Measurements from ENCODE around the gene GALNT12.
A peak's percentile ranks its signal among the peaks of the same experiment; 100 is the strongest.

The GALNT12 gene

DNA sequence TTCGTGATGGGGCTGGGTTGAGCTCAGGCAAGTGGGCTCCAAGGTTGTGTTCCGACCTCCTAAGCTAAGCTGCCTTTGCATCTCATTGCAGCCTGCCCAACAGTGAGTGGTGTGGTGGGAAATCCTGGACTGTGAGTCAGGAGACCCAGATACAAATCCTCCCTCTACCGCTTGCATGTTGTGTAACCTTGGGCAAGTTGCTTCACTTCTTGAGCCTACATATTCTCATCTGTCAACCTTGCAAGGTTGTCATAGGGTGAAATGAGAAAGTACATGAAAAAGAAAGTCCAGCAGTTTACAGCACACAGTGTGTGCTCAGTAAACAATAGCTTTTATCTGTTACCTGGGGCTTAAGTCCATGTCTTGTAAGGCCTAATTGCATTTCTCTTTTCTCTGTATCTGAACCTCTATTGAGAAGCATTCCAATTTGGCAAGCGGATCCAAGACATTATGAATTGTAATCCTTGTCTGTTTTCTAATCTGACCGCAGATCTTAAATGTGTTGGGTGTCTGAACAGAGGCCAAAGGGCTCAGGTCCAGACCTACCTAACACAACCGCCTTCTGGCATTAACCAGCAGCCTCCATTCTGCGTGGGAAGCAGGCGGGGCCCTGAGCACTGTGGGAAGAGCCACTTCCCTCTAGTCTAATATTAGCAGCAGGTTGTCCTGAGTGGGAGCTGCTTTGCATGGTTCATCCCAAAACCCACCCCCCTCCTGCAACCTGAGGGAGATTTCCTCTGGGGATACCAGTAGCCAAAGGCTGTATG lies 1.8 kb upstream of the GALNT12 start:
- no peak for DNase-seq

- DNase-seq = no peak
These were observed 955 bp upstream of the GALNT12 start for GRCh38 chr9:98806394-98807035.

DNA sequence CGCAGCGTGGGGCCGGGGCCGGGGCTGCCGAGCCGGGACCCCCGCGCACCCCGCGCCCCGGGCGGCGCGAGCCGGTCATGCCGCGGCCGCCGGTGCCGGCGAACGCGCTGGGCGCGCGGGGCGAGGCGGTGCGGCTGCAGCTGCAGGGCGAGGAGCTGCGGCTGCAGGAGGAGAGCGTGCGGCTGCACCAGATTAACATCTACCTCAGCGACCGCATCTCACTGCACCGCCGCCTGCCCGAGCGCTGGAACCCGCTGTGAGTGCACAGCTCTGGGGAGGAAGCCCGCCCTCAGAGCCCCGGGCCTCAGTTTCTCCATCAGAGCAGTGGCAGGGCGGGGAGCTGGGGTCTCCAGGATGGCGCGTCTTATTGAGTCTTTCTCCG lies 335 bp downstream of the GALNT12 start:
- DNase-seq = peak; percentile 43

DNA sequence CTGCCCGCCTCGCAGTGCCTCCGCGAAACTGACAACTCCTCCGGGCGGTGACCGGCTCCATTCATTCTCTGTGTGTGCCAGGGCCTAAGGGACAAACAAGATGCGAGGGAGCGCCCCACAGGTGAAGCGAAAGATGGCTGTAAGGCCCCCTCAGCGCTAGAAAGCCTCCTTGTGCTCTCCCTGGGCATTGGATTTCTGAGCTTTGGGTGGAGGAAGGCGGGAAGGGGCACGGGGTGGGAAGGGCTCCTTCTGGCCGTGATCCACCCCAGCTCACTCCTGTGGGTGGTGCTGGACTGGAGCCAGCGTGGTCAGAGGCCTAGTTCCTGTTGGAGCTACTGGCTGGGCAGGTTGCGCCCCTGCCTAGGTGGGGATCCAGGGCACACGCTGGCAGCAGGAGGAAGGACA lies 943 bp downstream of the GALNT12 start:
- DNase-seq = no peak

DNA sequence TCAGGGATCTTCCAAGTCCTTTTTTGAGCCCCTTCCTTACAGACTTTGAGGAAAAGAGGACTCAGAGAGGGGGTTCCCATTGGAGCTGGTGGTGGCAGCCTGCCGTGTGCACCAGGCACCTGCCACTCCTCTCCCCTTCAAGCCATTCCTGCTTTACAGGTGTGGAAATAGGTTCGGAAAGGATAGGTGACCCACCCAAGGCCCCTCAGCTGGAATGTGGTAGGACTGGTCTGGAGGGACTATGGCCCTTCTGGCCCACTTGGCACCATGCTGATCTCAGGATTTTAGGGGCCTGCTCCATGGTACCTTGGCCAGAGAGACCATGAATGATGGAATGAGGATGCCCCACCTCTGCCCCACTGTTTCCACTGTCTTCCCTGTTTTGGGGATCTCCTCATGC lies 1.4 kb downstream of the GALNT12 start:
- no peak for DNase-seq

- no peak for DNase-seq
These were observed 2.0 kb downstream of the GALNT12 start for GRCh38 chr9:98809311-98810101.

DNA sequence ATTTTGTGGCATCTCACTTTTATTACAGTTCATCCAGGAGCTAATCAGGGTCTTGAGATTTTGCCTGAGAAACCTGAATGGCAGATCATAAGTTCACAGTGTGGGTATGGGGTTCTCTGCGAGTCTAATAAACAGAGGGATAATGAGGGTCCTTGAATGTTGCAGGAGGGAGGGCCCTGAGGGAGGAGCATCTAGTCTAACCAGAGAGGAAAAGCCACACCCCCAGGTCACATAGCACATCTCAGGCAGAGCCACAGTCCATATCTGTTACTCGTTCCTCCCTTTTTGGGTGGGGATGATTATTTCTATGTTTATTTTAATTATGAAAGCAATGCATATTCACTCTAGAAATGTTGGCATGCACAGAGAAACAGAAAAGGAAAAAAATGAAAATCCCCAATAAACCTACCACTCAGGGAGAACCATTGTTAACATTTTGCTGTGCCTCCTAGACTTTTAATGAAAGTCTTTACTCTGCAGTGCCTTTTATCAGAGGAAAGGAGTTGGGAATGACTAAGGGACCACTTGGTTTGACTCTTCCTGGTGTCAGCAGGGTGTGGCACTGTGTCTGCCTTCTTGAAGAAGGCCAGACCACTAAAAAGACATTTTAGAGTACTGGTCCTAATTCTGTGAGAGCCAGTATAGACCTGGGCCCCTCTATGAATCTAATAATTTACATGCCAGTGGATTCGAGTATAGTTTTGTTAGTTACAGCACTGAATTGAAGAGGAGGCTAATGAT lies 2.8 kb downstream of the GALNT12 start:
- DNase-seq = no peak

- no peak for DNase-seq
These were observed 3.7 kb downstream of the GALNT12 start for GRCh38 chr9:98811051-98811650.

- DNase-seq = no peak
These were observed 8.0 kb downstream of the GALNT12 start for GRCh38 chr9:98815391-98815951.

GRCh38 chr9:98818764-98819163 lies 11.3 kb downstream of the GALNT12 start:
- DNase-seq = no peak

DNA sequence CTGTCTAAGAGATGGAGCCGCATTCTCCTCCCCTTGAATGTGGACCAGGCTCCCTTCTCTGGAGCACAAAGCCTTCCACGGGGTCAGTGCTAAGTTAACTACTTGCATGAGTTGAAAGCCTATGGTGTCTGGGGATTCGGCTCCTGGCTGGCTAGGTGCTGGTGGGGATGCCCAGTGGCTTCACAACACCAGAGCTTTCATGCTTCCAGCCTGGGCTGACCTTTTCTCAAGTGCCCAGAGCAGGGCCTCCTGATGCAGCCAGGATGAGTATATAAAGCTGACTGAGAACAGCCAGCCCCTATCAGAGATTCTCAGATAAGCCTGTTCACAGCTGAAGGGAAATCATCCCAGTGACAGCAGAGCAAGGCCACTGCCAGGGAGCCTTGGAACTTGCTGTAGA lies 11.8 kb downstream of the GALNT12 start:
- DNase-seq = no peak

GRCh38 chr9:98821831-98822230 lies 14.4 kb downstream of the GALNT12 start:
- no peak for DNase-seq

DNA sequence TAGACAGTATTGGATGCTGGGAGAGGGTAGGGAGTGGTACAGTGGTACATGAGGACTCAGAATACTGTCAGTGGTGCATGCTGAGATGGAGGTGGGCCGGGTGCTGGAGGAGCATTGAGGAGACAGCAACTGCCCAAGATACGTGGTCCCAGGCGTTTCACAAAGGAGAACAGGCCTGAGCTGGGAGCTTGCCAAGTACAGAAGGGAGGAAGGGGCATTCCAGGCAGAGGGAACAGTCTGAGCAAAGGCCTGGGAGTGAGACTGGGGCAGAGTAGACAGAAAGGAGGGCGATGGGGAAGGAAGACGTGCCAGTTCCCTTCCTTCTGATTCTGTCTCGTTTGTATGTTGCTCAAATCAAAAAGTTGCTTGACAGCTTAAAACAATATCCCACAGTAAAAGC lies 15.2 kb downstream of the GALNT12 start:
- DNase-seq = no peak

DNA sequence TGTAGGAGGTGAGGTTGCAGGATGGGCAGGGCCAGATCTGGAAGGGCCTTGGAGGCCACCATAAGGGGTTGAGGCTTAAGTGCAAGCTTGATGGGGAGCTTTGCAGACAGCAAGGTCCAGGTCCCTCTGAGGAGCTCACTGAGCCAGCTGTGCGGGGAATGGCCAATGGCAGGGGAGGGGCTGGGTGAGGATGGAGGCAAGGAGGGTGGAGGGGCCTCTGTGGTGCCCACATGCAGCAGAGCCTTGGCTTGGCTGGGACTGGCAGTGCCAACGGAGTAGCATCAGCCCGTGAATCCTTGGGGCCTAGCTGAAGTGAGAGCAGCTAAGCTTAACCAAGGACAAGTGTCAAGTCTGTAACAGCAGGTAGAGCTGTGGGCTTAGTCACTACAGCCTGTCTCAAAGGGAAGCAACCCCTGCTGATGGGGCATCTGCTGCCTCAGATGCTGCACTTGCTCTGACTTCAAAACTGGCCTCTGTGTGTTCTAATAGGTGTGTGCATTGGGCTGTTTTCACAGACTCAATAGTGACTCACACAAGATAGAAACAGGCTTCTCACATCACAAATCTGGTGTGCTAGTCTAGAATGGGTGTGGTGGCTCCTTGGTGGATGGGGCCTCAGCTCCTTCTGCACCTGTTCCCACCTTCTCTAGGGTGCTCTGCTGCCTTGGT lies 16.3 kb downstream of the GALNT12 start:
- no peak for DNase-seq

- DNase-seq = no peak
These were observed 17.9 kb downstream of the GALNT12 start for GRCh38 chr9:98825414-98825813.

DNA sequence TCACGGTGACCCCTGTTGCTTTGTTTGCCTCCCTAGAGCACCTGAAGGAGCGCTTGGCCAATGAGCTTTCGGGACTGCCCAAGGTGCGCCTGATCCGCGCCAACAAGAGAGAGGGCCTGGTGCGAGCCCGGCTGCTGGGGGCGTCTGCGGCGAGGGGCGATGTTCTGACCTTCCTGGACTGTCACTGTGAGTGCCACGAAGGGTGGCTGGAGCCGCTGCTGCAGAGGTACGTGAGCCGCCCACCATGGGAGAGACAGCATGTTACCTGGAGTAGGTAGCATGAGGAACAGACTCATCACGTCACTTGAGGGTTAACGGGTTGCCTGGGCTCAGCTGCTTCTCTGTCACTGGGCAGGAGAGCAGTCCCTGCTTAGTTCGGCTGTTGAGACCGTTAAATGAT lies 19.2 kb downstream of the GALNT12 start:
- DNase-seq = no peak

GRCh38 chr9:98829766-98830165 lies 22.3 kb downstream of the GALNT12 start:
- DNase-seq = no peak

GRCh38 chr9:98830554-98830953 lies 23.1 kb downstream of the GALNT12 start:
- no peak for DNase-seq

DNA sequence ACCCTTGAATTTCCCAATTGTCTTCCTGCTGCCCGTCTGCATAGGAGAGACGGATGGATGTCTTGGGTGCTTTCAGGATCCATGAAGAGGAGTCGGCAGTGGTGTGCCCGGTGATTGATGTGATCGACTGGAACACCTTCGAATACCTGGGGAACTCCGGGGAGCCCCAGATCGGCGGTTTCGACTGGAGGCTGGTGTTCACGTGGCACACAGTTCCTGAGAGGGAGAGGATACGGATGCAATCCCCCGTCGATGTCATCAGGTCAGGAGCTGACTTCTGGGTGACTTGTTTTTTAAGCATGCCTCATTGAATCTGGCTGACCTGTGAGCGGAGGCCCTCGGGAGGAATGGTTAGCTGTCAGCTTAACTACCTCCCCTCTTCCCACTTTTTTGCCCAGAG lies 24.2 kb downstream of the GALNT12 start:
- DNase-seq = no peak

DNA sequence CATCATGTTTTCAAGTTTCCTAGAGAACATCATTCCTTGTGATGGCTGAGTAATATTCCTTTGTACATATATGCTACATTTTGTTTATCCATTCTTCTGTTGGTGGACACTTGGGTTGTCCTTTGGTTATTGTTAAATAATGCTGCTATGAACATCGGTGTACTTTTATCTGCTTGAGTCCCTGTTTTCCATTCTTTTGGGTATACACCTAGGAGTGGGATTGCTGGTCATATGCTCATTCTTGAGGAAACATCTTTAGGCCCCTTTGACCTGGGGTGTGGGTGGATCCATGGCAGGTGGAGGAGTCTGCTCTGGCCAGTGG lies 25.3 kb downstream of the GALNT12 start:
- no peak for DNase-seq

- no peak for DNase-seq
These were observed 25.9 kb downstream of the GALNT12 start for GRCh38 chr9:98833090-98833956.
